ENCODE data around the gene C19orf53. TPM values are rescaled to one million over a fixed set of nuclear protein-coding genes. Genes with fewer than 3 reads are reported as not detected.
"Not testable (repeated sequence)": the region's sequence is repeated elsewhere in the genome, so short reads cannot be mapped to it uniquely, and the experiment has no call there.

Gene C19orf53
- total RNA-seq, 1 donor from 2014 or later, result 68.0 TPM

DNA sequence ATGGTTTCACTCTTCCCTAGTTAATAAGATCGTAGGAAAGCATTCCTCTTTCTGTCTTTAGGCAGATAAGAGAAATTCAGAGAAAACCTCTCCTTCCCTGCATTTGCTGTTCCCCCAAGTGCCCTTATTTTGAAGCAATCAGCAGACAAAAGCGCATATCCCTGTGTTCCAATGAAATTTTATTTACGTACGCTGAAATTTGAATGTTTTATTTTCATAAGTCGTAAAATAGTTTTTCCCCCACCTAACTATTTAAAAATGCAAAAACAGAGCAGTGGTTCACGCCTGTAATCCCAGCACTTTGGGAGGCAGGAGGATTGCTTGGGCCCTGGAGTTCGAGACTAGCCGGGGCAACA lies 27.2 kb upstream of the C19orf53 start:
- DNase-seq, result no peak

DNA sequence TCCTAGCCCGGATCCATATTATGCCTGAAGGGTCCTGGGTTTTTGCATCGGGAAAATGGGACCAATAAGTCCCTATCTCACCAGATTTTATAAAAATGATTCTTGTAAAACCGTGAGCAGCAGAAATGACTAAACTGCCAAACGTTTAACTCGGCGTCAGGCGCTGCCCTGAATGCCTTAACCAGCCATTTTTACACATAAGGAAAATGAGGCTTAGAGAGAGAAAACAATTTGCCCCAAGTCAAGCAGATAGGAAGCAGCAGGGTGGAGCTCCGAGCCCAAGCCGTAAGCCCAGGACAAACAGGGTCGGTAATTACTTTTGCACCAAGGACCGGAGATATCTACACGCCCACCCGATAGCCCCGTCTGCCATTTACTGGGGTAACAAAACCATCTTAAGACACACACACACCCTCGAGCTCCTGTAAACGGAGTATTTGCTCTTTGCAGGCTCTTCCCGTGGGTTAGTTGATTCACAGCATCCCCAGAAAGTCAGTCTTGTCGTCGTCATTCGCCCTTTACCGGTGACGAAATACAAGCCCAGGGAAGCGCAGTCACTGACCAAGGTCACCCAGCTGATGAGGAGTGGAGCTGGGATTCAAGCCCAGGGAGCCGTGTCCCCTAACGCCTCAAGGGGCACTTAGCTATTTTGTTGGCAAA lies 26.0 kb upstream of the C19orf53 start:
- Histone ChIP-seq H3K27me3 (ENCODE audit: low read depth) (no peaks in the 10 kb centered on the region), H3K36me3 (peaks cover 23% of the 10 kb centered on the region), H3K9me3 (no peaks in the 10 kb centered on the region), H3K4me3 (peak overlapping the region; percentile 73), H3K4me1 (peaks cover 10% of the 10 kb centered on the region), H3K27ac (peak overlapping the region; percentile 90)
- peak in 1 of 2 donors; percentile 21 for ATAC-seq
- DNase-seq, result no peak
- TF ChIP-seq, protein P1, sequence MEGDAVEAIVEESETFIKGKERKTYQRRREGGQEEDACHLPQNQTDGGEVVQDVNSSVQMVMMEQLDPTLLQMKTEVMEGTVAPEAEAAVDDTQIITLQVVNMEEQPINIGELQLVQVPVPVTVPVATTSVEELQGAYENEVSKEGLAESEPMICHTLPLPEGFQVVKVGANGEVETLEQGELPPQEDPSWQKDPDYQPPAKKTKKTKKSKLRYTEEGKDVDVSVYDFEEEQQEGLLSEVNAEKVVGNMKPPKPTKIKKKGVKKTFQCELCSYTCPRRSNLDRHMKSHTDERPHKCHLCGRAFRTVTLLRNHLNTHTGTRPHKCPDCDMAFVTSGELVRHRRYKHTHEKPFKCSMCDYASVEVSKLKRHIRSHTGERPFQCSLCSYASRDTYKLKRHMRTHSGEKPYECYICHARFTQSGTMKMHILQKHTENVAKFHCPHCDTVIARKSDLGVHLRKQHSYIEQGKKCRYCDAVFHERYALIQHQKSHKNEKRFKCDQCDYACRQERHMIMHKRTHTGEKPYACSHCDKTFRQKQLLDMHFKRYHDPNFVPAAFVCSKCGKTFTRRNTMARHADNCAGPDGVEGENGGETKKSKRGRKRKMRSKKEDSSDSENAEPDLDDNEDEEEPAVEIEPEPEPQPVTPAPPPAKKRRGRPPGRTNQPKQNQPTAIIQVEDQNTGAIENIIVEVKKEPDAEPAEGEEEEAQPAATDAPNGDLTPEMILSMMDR (IDR thresholded peaks at IDR 0.05), result no peak
- intact Hi-C loops (cut with DNase I), result no loop called here

More for the DNA sequence above, 27.2 kb upstream of the C19orf53 start:
- peaks cover 10% of the 10 kb centered on the region for H3K4me1 ChIP-seq
- H3K36me3 ChIP-seq, result peaks cover 12% of the 10 kb centered on the region
- no peaks in the 10 kb centered on the region for H3K9me3 ChIP-seq
- peak overlapping the region; percentile 73 for H3K4me3 ChIP-seq
- peak overlapping the region; percentile 90 for H3K27ac ChIP-seq
- TF ChIP-seq, protein P1 (IDR thresholded peaks at IDR 0.05), result no peak
- no peak for ATAC-seq
- H3K27me3 ChIP-seq (ENCODE audit: low read depth), result no peaks in the 10 kb centered on the region
- intact Hi-C loops (cut with DNase I), result no loop called here

DNA sequence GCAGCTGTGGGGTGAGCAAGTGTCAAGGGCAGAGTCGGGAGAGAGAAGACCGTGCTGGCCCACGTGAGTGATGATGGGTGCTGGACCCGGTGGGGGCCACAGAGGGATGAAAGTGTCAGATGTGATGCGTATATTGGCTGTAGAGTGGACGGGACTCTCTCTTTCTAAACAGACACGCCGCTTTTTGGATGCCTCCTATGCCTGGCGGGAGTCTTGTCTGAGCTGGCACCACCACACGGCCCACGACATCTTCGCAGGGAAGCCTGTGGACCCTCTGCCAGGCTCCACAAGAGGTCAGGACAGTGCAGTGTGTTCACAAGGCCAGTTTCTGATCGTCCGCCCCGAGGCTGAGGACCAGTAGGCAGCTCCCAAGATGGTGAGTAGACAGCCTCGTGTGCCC lies 22.8 kb upstream of the C19orf53 start:
- Histone ChIP-seq H3K4me3 (no peak overlapping the region), H3K27ac (no peak overlapping the region), H3K9me3 (no peaks in the 10 kb centered on the region), H3K27me3 (ENCODE audit: low read depth) (no peaks in the 10 kb centered on the region), H3K4me1 (peaks cover 10% of the 10 kb centered on the region), H3K36me3 (peaks cover 52% of the 10 kb centered on the region)
- TF ChIP-seq, protein P1 (IDR thresholded peaks at IDR 0.05), result no peak
- DNase-seq, result no peak
- no peak for ATAC-seq
- intact Hi-C loops (cut with DNase I), result no loop called here

DNA sequence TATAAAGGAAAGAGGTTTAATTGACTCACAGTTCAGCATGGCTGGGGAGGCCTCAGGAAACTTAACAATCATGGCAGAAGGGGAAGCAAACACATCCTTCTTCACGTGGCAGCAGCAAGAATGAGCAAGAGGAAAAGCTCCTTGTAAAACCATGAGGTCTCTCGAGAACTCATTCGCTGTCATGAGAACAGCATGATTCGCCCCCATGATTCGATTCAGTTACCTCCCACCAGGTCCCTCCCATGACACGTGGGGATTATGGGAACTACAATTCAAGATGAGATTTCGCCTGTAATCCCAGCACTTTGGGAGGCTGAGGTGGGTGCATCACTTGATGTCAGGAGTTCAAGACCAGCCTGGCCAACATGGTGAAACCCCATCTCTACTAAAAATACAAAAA lies 20.6 kb upstream of the C19orf53 start:
- H3K4me1 ChIP-seq; intact Hi-C loops (cut with DNase I); ATAC-seq; DNase-seq; H3K9me3 ChIP-seq; H3K27me3 ChIP-seq (ENCODE audit: low read depth); H3K4me3 ChIP-seq; H3K27ac ChIP-seq: not testable (repeated sequence)
- H3K36me3 ChIP-seq, result peaks cover 74% of the 10 kb centered on the region

DNA sequence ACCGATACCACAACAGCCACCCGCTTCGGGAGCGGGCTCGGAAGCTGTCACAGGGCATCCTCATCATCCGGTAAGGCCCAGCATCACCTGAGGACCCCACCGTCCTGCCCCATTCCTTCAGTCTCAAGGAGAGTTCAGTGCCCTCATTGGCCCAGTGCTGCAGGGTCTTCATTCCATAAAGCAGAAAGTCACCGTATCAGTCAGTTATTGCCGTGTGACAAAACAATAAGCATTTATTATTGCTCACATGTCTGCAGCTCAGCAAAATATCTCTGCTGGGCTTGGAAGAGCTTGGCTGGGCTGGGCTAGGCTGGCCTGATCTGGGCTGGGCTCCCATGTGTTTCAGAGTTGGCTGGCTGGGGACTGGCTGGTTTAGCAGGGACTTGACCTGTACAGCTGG lies 18.0 kb upstream of the C19orf53 start:
- Histone ChIP-seq H3K27me3 (ENCODE audit: low read depth) (no peaks in the 10 kb centered on the region), H3K9me3 (no peaks in the 10 kb centered on the region), H3K36me3 (peaks cover 97% of the 10 kb centered on the region), H3K4me3 (no peak overlapping the region), H3K4me1 (no peaks in the 10 kb centered on the region), H3K27ac (no peak overlapping the region)
- ATAC-seq (no peak), DNase-seq (no peak)
- TF ChIP-seq, protein P1 (IDR thresholded peaks at IDR 0.05), result no peak
- intact Hi-C loops (cut with DNase I), result no loop called here

DNA sequence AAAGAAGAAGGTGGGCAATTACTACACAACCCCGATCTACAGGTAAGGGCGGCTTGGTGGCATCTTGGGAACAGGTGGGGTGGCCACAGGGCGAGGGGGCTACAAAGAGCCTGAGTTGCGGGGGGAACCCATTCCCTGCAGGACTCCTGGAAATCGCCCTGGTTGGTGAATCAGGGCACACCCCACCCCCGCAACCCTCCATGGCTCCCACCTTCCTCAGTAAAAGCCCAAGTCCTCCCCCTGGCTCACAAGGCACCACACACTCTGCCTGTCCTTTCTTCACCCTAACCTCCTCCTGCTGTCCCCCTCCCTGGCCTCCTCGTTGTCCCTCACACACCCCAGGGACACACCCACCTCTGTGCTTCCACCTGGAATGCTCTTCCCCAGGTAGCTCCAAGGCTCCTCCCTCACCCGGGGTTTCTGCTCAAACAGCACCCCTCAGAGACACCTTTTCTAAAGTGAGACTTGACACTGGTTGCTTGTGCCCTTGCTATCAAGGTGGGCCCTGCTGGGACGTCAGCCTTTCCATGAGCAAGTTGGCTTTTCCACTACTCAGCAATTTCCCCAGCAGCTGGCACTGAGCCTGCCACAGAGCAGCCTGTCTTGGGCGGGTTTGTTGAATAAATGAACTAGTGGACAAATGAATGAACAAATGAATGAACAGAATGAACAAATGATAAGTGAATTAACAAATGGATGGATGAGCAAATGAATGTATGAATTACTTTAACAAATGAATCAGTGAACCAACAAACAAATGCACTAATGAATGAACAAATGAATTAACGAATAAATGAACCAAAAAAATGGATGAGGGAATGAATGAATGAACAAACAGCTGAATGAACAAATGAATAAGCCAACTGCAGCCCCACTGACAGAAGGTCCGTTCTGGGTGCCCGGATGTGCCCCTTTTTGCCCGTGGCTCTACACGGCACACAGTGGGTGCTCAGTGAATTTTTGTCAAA lies 16.2 kb upstream of the C19orf53 start:
- Histone ChIP-seq H3K9me3 (no peaks in the 10 kb centered on the region), H3K27ac (no peak overlapping the region), H3K27me3 (ENCODE audit: low read depth) (no peaks in the 10 kb centered on the region), H3K4me1 (no peaks in the 10 kb centered on the region), H3K4me3 (no peak overlapping the region), H3K36me3 (peaks cover 97% of the 10 kb centered on the region)
- no peak for ATAC-seq
- TF ChIP-seq, protein P1 (IDR thresholded peaks at IDR 0.05), result no peak
- intact Hi-C loops (cut with DNase I), result no loop called here
- DNase-seq, result no peak
